CD14-positive monocyte (primary cell): ENCODE measurements around the gene MT3. TPM values are rescaled to one million over a fixed set of nuclear protein-coding genes. Genes with fewer than 3 reads are reported as not detected.

Experiments
- DNase-seq, 3 donors: peaks; one replicate each; pipeline ENCODE4 v3.0.0-alpha.2; 2011 to 2022
- H2AFZ ChIP-seq: 2 replicates; pipeline ENCODE4 v1.6.0; 2012; ENCODE audit warnings: mild to moderate bottlenecking, low read depth, low read length, inconsistent platforms; ENCODE audit not compliant: insufficient read depth, poor library complexity, severe bottlenecking
- H3K27ac ChIP-seq, 2 donors: 1 replicate in 1 of 2; 2 replicates in 1 of 2; pipeline ENCODE4 v1.5.1; 2012 to 2013; ENCODE audit warnings: low read length in 2 of 2, control low read depth in 1 of 2, inconsistent platforms in 1 of 2, low read depth in 1 of 2, mild to moderate bottlenecking in 1 of 2
- H3K27me3 ChIP-seq, 2 donors: one replicate each; pipeline versions ENCODE4 v1.6.0 to v1.6.1; 2011 to 2013; ENCODE audit warnings: low read length in 2 of 2; ENCODE audit not compliant: control insufficient read depth in 2 of 2, insufficient read depth in 2 of 2
- H3K36me3 ChIP-seq, 2 donors: replicated peaks in 1 of 2; 1 replicate in 1 of 2; 2 replicates in 1 of 2; pipeline versions ENCODE4 v1.5.1 to v1.6.1; 2012 to 2013; ENCODE audit warnings: low read length in 2 of 2, control low read depth in 1 of 2, inconsistent platforms in 1 of 2, mild to moderate bottlenecking in 1 of 2; ENCODE audit not compliant: insufficient read depth in 2 of 2, control insufficient read depth in 1 of 2
- H3K4me1 ChIP-seq, 2 donors: 1 replicate in 1 of 2; 2 replicates in 1 of 2; pipeline versions ENCODE4 v1.5.1 to v1.6.1; 2012 to 2013; ENCODE audit warnings: low read length in 2 of 2, control low read depth in 1 of 2, inconsistent platforms in 1 of 2, mild to moderate bottlenecking in 1 of 2, moderate library complexity in 1 of 2; ENCODE audit not compliant: insufficient read depth in 2 of 2, control insufficient read depth in 1 of 2
- H3K4me2 ChIP-seq: replicated peaks from 2 replicates; pipeline ENCODE3; 2012; ENCODE audit warnings: low read length, moderate library complexity, mild to moderate bottlenecking; ENCODE audit not compliant: poor library complexity, severe bottlenecking; ENCODE audit errors: extremely low read depth
- H3K4me3 ChIP-seq, 3 experiments: fragments of 200-600 bp in 1 of 3; sonication (generic) in 1 of 3; replicated peaks in 1 of 3; 1 replicate in 2 of 3; 2 replicates in 1 of 3; pipeline ENCODE4 v1.5.1; 2011 to 2013; ENCODE audit warnings: low read length in 3 of 3, mild to moderate bottlenecking in 3 of 3, control low read depth in 2 of 3, low read depth in 2 of 3, inconsistent platforms in 1 of 3, moderate library complexity in 1 of 3
- H3K79me2 ChIP-seq: 2 replicates; pipeline ENCODE4 v1.6.0; 2012; ENCODE audit warnings: mild to moderate bottlenecking, control low read depth, inconsistent platforms, low read length, moderate library complexity; ENCODE audit not compliant: insufficient read depth
- H3K9ac ChIP-seq: 2 replicates; pipeline ENCODE4 v1.6.0; 2017; ENCODE audit warnings: low read length, mild to moderate bottlenecking; ENCODE audit not compliant: insufficient read depth, poor library complexity, severe bottlenecking
- H3K9me3 ChIP-seq, 2 donors: replicated peaks in 1 of 2; 1 replicate in 1 of 2; 2 replicates in 1 of 2; pipeline versions ENCODE4 v1.5.1 to v1.6.1; 2012 to 2013; ENCODE audit warnings: low read length in 2 of 2, control low read depth in 1 of 2; ENCODE audit not compliant: control insufficient read depth in 1 of 2, insufficient read depth in 1 of 2
- H4K20me1 ChIP-seq: 2 replicates; pipeline ENCODE4 v1.6.0; 2012; ENCODE audit warnings: mild to moderate bottlenecking, low read length, control low read depth, moderate library complexity; ENCODE audit not compliant: insufficient read depth
- H3K27ac Mint-ChIP-seq, 7 donors: one replicate each; pipeline ENCODE4 v1.8.0; 2020; ENCODE audit warnings: mild to moderate bottlenecking in 7 of 7, mixed read lengths in 7 of 7, moderate library complexity in 6 of 7, inconsistent platforms in 2 of 7
- H3K27me3 Mint-ChIP-seq, 3 donors: one replicate each; pipeline ENCODE4 v1.8.0; 2021 to 2022; ENCODE audit warnings: low read depth in 3 of 3, mild to moderate bottlenecking in 3 of 3, mixed read lengths in 3 of 3, moderate library complexity in 3 of 3, inconsistent platforms in 1 of 3
- H3K36me3 Mint-ChIP-seq, 2 donors: one replicate each; pipeline ENCODE4 v1.8.0; 2020; ENCODE audit warnings: mixed read lengths in 2 of 2, inconsistent platforms in 1 of 2, mild to moderate bottlenecking in 1 of 2
- H3K4me1 Mint-ChIP-seq: one replicate; pipeline ENCODE4 v1.8.0; 2020; ENCODE audit warnings: mild to moderate bottlenecking, mixed read lengths
- H3K4me3 Mint-ChIP-seq, 2 donors: one replicate each; pipeline ENCODE4 v1.8.0; 2020; ENCODE audit warnings: mild to moderate bottlenecking in 2 of 2, mixed read lengths in 2 of 2, moderate library complexity in 1 of 2
- H3K9me3 Mint-ChIP-seq, 7 donors: one replicate each; pipeline ENCODE4 v1.8.0; 2020 to 2022; ENCODE audit warnings: mixed read lengths in 7 of 7, mild to moderate bottlenecking in 6 of 7, moderate library complexity in 6 of 7, inconsistent platforms in 2 of 7
- WGBS: methylation state at CpG from one replicate; pipeline ENCODE4 v1.1.5; 2013; ENCODE audit warnings: missing lambda C conversion rate; ENCODE audit not compliant: insufficient coverage; 5-methylcytosine and 5-hydroxymethylcytosine counted together
- intact Hi-C, 2 donors: fragments of 100-400 bp; cut with micrococcal nuclease; formaldehyde crosslinking; loops; one replicate each; pipeline versions ENCODE4 v1.15.0 to v1.15.1; 2023
- polyA plus RNA-seq, 3 donors: library from polyadenylated mRNA; depleted of rRNA in 1 of 3; unstranded in 2 of 3; stranded (reverse) in 1 of 3; fragments of 300-500 nt in 2 of 3; fragments of >200 nt in 1 of 3; fragmentation: Illumina TruSeq in 2 of 3; gene quantifications; 1 replicate in 2 of 3; 2 replicates in 1 of 3; pipeline ENCODE4 v1.2.3, GENCODE V29; 2012 to 2021
- TF ChIP-seq, protein P1 (sequence below): fragments of 200-600 bp; IDR thresholded peaks from one replicate; pipeline ENCODE4 v1.8.0; 2022; ENCODE audit warnings: antibody characterized with exemption, mild to moderate bottlenecking

Gene MT3
- polyA plus RNA-seq, 3 donors, result not detected

DNA sequence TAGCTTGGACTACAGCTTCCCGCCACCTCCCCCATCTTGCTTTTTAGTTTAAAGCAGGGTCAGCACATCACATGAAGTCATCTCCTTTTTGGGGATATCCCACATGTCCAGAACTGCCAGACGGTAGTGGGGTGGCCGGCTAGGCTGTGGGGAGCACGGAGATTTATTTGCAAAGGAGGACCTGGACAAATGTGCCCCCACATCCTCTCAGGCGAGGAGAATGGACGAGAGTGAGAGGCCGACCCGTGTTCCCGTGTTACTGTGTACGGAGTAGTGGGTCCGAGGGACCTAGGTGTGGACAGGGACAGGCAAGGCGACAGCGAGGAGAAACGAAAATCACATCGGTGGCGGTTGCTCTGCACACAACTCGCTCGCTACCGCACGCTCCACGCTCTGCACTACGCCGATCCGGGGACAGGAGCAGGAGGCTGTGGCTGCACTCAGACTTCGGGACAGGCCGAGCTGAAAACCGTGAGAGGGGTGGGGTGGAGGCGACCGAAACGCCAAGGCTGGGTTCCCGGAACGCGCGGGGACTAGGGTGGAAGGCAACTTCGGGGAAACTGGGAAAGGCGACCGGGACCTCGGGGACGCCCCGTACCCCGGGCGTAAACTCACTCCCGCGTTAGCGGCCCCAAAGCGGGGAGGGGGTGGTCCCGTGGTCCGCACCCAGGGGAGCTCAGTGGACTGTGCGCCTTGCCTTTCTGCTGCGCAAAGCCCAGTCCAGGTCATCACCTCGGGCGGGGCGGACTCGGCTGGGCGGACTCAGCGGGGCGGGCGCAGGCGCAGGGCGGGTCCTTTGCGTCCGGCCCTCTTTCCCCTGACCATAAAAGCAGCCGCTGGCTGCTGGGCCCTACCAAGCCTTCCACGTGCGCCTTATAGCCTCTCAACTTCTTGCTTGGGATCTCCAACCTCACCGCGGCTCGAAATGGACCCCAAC is 48.8 kb downstream of the MT3 start, which contains the start of gene MT1A:
Gene MT1A, plus strand, starts transcription at position 853 of the 937 bp plus-strand sequence. Its CDS starts 73 bp downstream, at position 926.
- H3K36me3 Mint-ChIP-seq, result peaks cover 0 to 5% of the 10 kb centered on the region in 2 donors
- H3K4me1 Mint-ChIP-seq, result peaks cover 20% of the 10 kb centered on the region
- H3K4me2 ChIP-seq, result peak within 1 kb of the TSS; percentile 55
- H3K4me3 ChIP-seq, result peak within 1 kb of the TSS in 1 of 3 experiments; percentile 43
- peak within 1 kb of the TSS; percentile 59 to 91 for H3K4me3 Mint-ChIP-seq
- DNase-seq, result no peak
- no peaks in the 10 kb centered on the region for H3K79me2 ChIP-seq
- peaks cover 6 to 8% of the 10 kb centered on the region in 2 donors for H3K4me1 ChIP-seq
- peaks cover 0 to 14% (median 9%) of the 10 kb centered on the region in 7 donors for H3K9me3 Mint-ChIP-seq
- no peaks in the 10 kb centered on the region for H3K36me3 ChIP-seq
- intact Hi-C loops, result no loop called here
- H3K27me3 Mint-ChIP-seq, result peaks cover 92 to 99% (median 97%) of the 10 kb centered on the region in 3 donors
- TF ChIP-seq, protein P1, sequence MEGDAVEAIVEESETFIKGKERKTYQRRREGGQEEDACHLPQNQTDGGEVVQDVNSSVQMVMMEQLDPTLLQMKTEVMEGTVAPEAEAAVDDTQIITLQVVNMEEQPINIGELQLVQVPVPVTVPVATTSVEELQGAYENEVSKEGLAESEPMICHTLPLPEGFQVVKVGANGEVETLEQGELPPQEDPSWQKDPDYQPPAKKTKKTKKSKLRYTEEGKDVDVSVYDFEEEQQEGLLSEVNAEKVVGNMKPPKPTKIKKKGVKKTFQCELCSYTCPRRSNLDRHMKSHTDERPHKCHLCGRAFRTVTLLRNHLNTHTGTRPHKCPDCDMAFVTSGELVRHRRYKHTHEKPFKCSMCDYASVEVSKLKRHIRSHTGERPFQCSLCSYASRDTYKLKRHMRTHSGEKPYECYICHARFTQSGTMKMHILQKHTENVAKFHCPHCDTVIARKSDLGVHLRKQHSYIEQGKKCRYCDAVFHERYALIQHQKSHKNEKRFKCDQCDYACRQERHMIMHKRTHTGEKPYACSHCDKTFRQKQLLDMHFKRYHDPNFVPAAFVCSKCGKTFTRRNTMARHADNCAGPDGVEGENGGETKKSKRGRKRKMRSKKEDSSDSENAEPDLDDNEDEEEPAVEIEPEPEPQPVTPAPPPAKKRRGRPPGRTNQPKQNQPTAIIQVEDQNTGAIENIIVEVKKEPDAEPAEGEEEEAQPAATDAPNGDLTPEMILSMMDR, result no peak
- H3K9ac ChIP-seq, result no peak within 1 kb of the TSS
- no peak within 1 kb of the TSS for H3K27ac Mint-ChIP-seq
- peaks cover 96 to 99% of the 10 kb centered on the region in 2 donors for H3K27me3 ChIP-seq
- peaks cover 0 to 54% of the 10 kb centered on the region in 2 donors for H3K9me3 ChIP-seq
- H3K27ac ChIP-seq, result no peak within 1 kb of the TSS
- 4% methylated on average over 64 of the region's 68 CpGs for WGBS
- H2AFZ ChIP-seq, result peak within 1 kb of the TSS; percentile 53
- H4K20me1 ChIP-seq, result no peaks in the 10 kb centered on the region

DNA sequence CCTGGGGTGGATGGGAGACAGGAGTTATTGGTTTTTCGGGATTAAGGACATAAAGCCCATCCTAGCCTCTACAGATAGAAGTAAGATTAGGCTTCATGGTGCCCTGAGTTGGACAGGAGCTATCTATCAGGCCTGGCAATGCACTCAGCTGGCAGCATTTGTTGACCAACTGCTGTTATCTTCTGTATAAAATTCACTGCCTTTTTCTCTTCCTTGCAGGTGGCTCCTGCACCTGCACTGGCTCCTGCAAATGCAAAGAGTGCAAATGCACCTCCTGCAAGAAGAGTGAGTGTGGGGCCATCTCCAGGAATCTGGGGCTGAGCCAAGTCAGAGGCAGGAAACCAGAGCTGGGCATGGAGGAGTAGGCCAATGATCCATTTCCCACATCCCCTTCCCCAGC is 49.7 kb downstream of the MT3 start:
- peaks cover 89 to 99% (median 97%) of the 10 kb centered on the region in 3 donors for H3K27me3 Mint-ChIP-seq
- no peaks in the 10 kb centered on the region for H4K20me1 ChIP-seq
- H3K9me3 Mint-ChIP-seq, result peaks cover 0 to 12% (median 9%) of the 10 kb centered on the region in 7 donors
- H3K4me1 Mint-ChIP-seq, result peaks cover 27% of the 10 kb centered on the region
- no peak for DNase-seq
- H3K27ac Mint-ChIP-seq, result no peak overlapping the region
- H3K4me3 Mint-ChIP-seq, result peak overlapping the region in 1 of 2 donors; percentile 91
- H3K36me3 Mint-ChIP-seq, result peaks cover 0 to 5% of the 10 kb centered on the region in 2 donors
- TF ChIP-seq, protein P1, result no peak
- peaks cover 0 to 48% of the 10 kb centered on the region in 2 donors for H3K9me3 ChIP-seq
- no peaks in the 10 kb centered on the region for H3K36me3 ChIP-seq
- H3K4me2 ChIP-seq, result no peak overlapping the region
- H3K4me1 ChIP-seq, result peaks cover 10 to 15% of the 10 kb centered on the region in 2 donors
- peaks cover 91 to 99% of the 10 kb centered on the region in 2 donors for H3K27me3 ChIP-seq
- no peak overlapping the region for H3K27ac ChIP-seq
- H3K79me2 ChIP-seq, result no peaks in the 10 kb centered on the region
- intact Hi-C loops, result no loop called here
- no peak overlapping the region for H3K9ac ChIP-seq
- no CpG with 5 or more reads among the region's 1 CpG for WGBS
- no peak overlapping the region for H3K4me3 ChIP-seq
- H2AFZ ChIP-seq, result no peak overlapping the region
